HG02943 (cell line): ENCODE measurements around the gene UTF1.

ENCODE experiments used
- ATAC-seq: cut with Tn5 transposase; IDR thresholded peaks from one replicate; pipeline ENCODE4 v1.9.1; 2021; ENCODE audit warnings: mild to moderate bottlenecking, low read depth, moderate library complexity; ENCODE audit not compliant: unreplicated experiment

Gene UTF1

DNA sequence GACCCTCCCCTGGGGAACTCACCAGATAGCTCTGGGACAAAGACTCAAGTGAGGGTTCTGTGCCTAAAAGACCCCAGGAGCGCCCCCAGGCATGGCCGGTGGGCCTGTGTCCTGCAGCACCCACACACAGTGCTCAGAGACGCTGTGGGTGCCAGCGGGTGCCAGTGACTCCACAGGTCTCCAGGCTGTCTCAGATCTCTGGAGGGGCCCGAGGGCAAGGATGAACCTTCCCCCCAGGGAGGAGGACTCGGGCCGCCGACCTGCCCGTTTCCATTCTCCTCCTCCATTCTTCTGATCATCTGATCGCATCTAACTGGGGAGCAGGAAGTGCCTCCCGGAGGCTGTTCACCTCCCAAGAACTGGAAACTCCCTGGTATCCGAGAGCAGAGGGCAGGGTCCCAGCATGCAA is 45.7 kb downstream of the UTF1 start:
- peak; percentile 40 for ATAC-seq

DNA sequence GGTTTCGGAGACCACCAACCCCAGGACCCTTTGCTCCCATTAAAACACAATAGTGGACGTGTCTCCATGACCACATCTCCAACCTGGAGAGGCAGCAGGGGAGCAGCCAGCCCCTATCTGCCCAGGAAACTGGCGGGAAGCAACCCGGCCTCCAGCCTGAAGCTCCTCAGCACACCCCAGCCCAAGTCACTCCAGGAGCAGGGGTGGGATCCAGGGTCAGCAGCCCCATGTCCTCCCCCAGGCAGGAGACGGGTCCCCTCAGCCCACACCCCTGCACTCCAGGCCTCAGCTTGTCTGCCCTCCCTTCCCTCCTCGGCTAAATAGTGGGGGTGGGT is 46.0 kb downstream of the UTF1 start:
- no peak for ATAC-seq

DNA sequence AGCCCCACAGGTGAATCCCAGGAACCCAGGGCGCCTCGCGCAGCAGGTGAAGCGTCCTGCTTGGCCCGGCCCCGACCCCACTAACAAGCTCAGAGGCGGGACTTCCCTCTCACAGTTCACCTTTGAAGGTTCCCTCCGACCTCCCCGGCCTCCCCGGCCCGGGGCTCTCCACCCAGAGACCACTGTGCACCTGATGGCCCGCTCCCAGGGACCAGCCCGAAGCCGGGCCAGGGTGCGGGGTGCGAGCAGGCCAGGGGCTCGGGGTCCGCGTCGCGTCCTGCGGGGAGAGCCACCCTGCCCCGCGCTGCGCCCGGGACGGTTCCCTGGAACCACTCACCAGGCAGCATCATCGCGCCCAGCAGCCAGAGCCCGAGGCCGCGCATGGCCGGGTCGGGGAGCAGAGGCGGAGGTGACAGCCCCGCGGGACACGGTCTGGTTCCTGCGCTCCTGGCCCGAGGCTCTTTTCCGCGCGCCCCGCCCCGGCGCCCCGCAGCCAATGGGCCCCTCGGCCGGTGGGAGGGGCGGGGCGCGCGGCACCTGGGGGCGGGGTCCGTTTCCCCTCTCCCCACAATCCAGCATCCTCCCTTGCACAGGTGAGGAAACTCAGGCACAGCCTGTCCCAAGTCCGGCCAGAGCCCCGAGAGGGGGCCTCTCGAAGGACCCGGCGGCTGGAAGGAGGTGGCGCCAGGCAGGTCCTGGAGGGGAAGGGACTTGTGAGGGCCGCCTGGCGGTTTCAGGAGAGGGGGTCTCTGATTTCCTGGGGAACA is 46.6 kb downstream of the UTF1 start, which contains the start of gene ADAM8:
Gene ADAM8 (minus strand): TSS at position 434 of the 767 bp plus-strand sequence. CDS start 51 bp downstream, at position 383.
- peak; percentile 40 for ATAC-seq

DNA sequence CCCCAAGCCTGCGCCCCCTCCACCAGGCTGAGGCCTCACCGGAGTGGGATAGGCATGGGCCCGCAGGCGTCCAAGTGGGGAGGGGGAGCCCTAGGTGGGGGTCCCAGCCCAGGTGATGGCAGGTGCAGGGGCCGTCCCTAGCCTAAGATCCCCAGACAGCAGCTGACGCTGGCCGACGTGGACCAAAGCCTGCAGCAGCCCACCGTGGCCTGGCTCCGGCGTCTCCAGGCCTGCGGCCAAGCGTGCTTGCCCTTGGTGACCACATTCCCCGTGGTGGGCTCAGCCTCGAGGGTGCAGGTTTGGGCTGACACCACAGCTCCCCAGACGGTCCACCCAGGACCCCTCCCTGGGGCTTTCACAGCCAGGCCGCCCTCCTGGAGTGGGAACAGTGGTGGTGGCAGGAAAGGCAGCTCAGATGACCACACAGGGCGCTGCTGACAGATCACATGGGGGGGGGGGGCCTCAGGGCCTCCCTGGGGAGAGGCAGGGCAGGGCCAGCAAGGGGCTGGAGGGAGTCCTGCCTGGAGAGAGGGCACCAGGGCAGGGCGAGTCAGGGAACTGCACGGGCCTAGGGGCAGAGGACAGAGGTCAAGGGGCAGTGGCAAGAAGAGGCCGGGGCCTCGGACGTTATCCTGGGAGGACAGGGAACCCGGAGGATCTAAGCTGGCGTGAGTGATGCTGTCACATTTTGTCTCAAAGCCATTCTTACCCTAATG is 47.4 kb downstream of the UTF1 start:
- ATAC-seq: no peak

DNA sequence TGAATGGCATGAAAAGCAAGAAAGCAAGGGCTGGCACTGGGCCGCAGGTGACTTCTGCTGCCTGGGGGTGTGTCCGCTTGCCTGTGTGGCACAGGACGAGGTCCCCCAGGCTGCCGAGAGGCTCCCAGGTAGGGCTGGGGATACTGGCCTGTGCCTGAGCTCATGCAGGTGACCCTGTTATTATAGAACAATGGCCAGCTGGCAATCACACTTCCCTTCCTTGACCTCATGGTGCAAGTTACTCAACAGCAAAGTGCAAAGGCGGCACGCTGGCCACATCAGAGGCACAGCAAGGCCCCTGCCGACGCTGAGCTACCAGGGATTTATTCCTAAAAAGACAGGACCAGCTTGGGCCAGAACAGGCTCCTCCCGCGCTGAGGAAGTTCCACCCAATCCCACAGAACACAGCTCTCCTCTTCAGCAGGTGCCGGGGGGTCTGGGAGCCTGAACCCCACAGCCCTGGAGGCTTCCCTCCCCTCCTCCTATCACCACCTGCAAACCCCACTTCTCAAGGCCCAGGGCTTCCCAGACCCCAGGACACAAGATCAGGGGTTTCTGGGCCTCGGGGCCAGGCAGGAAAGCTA is 48.1 kb downstream of the UTF1 start:
- ATAC-seq: no peak

DNA sequence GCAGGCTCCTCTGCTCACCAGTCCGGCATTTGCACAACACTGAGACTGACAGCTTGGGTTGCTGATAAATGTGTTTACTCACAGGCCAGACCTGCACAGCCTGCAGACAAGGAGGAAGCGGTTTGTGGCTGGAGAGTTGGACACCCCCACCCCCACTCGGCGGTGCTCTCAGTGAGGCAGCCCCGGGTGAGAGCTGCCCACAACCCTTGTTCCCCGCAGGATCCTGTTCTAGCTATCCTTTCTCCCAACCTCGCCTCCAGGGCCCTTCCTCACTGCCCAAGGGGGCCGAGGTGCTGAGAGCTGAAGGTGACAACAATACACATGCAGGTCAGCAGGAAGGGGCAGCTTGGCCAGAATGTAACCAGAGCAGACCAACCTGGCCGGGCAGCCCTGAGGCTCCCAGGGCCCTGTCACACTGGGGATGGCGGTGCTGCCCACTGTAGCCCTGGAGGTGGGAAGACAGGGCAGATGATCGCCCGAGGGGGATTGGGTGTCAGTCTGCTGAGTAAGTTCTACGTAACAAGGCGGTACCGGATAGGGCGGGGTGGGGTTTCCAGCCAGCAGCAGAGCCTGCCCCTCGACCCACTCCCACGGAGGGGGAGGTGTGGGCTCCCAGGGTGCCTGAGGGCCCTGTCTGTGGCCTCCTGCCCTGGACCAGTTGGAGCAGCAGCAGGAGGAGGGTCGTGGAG is 48.7 kb downstream of the UTF1 start:
- ATAC-seq: peak; percentile 40

DNA sequence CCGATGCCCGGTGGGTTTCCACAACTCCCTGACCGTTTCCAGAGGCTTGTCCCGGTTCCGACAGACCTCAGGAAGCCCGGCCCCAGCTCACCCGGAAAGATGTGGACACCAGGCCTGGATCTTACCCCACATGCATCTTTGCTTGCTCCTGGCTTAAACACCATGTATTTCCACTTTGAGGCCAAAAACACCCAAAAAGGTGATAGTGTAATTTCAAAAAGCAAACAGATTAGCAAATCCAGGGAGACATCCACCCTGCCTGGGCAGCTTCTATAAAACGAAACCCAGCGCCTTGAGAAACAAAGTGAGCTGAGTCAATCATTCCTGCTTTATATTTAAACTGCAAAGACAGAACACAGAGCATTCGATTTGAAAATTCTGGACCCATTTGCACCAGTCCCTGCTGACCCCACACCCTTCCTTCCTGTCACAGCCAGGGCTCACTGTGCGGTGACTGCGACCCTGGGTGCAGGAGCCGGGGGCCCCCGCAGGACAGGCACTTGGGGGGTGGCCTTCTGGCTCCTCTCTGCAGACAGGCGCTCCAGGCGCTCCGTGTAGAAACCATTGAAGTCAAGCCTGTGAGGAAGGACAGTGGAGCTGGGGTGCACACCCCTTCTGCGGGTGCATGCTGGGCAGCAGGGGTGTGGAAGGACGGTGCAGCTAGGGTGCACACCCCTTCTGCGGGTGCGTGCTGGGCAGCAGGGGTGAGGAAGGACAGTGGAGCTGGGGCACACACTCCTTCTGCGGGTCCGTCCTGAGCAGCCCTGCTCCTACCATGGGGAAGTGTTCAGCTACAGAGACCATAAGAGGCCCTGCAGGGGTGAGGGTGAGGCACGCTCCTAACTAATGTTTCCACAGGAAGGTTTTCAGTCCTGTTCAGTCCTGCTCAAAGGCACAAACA is 49.6 kb downstream of the UTF1 start:
- no peak for ATAC-seq

DNA sequence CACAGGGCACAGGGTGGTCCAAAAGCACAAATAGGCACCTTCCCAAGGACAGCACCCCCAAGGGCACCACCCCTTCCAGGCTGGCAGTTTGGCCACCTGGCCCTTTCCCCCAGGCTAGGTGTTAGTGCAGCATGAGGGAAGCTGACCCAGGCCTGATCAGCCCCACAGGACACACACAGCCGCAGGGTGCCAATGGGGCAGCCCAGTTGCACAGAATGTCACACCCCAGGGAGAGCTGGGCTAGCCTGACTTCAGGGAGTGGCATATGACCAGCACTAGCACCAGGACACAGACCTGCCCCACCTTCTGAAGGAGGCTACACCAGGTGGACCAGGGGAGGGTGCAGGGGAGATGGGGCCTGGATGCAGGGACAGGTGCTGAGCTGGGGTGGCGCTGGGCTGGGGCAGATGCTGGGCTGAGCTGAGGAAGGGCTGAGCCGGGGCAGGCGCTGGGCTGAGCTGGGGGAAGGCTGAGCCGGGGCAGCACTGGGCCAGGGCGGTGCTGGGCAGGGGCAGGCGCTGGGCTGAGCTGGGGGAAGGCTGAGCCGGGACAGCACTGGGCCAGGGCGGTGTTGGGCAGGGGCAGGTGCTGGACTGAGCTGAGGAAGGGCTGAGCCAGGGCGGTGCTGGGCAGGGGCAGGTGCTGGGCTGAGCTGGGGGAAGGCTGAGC is 50.5 kb downstream of the UTF1 start:
- no peak for ATAC-seq

DNA sequence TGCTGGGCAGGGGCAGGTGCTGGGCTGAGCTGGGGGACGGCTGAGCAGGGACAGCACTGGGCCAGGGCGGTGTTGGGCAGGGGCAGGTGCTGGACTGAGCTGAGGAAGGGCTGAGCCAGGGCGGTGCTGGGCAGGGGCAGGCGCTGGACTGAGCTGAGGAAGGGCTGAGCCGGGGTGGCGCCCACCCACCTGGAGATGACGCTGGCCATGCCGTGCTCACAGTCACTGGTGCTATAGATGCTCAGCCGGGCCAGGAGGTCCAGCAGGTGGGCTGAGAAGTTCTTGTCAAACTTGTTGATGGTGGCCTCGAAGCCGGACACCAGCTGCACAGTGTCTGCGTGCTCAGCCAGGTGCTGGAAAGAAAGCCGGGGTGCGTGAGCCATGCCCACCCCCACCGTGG is 51.1 kb downstream of the UTF1 start:
- no peak for ATAC-seq
